ENCODE measurements around the gene KAT2B.

GRCh38 chr3:20140881-20141280 lies 100.6 kb downstream of the KAT2B start:
- TF ChIP-seq YY1 (IDR thresholded peaks at IDR 0.05; ENCODE audit: insufficient read depth, insufficient read length) (no peak), ZNF274 (IDR thresholded peaks at IDR 0.05; ENCODE audit: low read depth, low read length) (no peak), SUZ12 (IDR thresholded peaks at IDR 0.05; ENCODE audit: extremely low read depth, insufficient read depth, insufficient read length) (no peak)

Measured in NT2/D1 (cell line).